Activated T-cell treated with anti-CD3 and anti-CD28 coated beads for 4 hours (primary cell): ENCODE measurements around the gene SPOUT1.
"Not testable (repeated sequence)": the region's sequence is repeated elsewhere in the genome, so short reads cannot be mapped to it uniquely, and the experiment has no call there.

Experiments used
- DNase-seq: peaks from one replicate; pipeline ENCODE4 v3.0.0-alpha.2; 2020

The SPOUT1 gene

GRCh38 chr9:128808543-128808942 is 21.1 kb downstream of the SPOUT1 start:
- no peak for DNase-seq

- no peak for DNase-seq
Measured at GRCh38 chr9:128807827-128808226, 21.8 kb downstream of the SPOUT1 start.

DNA sequence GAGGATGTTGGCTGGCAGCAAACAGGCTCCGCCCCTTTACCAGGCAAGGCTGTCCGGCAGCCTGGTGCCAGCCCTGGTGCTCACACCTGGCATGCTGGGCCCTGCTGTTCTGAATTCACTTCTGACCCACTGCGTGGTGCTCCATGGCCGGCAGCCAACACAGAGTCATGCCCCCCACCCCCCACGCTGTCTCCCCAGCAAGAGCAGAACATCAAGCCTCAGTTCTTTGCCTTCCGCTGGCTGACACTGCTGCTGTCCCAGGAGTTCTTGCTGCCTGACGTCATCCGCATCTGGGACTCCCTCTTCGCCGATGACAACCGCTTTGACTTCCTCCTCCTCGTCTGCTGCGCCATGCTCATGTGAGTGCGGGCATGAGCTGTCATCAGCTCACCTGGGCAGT is 23.9 kb downstream of the SPOUT1 start:
- DNase-seq = no peak

DNA sequence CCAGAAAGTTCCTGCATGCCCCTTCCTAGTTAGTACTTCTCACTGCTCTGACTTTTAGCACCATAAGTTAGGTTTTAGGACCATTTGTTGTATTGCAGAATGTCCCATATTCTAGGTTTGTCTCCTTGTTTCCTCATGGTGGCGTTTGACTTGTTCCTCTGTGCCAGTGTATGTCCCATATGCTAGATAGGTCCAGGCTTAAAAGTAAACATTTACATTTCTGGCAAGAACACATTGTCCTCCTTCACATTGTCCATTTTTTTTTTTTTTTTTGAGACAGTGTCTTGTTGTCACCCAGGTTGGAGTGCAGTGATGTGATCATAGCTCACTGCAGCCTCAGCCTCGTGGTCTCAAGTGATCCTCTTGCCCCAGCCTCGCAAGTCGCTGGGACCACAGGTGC is 27.1 kb downstream of the SPOUT1 start:
- no peak for DNase-seq

DNA sequence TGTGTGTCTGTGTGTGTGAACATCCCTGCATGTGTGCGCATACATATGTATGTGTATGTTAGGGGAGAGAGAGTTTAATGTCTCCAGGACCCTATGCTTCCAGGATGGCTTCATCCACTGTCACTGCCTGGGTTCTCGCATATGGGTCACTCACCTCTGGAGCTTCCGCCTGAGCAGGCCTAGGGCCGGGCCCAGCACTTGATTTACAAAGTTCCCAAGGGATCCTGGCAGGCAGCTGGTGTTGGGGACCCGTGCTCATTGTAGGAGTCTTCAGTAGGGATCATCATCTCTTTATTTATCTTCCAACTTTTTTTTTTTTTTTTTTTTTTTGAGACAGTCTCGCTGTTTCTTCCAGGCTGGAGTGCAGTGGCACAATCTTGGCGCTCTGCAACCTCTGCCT is 29.5 kb downstream of the SPOUT1 start:
- DNase-seq = no peak

- no peak for DNase-seq
Measured at GRCh38 chr9:128798896-128799295, 30.7 kb downstream of the SPOUT1 start.

DNA sequence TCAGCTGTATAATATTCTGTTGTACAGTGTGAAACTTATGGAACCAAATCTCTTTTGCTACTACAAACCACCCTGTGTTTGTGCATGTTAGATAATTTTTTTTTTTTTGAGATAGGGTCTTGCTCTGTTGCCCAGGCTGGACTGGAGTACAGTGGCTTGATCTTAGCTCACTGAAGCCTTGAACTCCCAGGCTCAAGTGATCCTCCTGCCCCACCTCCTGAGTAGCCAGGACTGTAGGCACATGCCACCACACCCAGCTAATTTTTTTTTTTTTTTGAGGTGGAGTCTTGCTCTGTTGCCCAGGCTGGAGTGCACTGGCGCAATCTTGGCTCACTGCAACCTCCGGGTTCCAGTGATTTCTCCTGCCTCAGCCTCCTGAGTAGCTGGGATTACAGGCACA is 34.6 kb downstream of the SPOUT1 start:
- not testable (repeated sequence) for DNase-seq

DNA sequence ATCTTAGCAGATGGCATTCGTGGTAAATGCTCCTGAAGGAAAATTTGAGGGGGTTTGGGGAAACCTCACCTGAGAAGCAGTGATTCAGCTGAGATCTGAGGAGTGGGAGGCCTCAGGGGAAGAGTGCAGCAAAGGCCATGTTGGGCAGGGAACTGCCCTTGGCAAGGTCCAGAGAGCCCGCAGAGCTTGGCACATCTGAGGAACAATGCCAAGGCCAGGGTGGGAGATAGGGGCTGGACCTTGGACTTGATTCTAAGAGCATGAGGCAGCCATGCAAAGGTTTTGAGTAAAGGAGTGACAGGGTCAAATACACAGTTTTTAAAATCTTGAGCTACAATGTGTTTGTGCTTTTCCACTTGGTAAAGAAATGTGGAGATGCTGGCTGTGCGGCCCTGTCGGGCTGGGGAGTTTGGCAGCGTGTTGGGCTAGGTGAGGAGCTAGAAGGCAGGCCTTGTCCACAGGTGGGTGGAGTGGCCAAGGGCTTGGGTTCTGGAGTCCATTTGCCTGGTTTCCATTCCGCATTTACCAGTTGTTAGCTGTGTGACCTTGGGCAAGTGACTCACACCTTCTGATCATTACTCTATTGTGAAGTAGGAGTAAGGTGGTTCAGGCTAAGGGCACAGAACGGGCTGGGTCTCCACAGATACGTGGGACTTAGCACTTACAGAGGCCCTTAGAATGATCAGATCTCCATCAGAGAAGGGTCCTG is 36.5 kb downstream of the SPOUT1 start:
- DNase-seq = no peak

DNA sequence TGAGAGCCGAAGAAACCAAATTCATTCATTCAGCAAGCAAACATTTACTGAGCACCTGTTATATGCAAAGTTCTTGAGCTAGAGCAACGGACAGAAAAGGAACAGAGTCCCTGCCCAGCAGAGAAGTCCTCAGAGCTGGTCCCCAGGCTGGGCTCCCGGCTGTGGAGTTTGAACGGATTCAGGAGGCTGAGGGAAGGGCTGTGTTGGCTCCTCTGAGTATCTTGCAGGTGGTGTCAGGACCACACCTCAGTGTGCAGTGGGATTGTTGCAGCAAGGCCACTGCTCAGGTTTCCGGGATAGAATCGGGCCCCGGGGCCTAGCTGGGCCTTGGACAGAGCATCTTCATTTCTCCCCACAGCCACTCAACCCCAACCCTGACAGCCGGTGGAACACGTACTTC is 37.5 kb downstream of the SPOUT1 start:
- no peak for DNase-seq

DNA sequence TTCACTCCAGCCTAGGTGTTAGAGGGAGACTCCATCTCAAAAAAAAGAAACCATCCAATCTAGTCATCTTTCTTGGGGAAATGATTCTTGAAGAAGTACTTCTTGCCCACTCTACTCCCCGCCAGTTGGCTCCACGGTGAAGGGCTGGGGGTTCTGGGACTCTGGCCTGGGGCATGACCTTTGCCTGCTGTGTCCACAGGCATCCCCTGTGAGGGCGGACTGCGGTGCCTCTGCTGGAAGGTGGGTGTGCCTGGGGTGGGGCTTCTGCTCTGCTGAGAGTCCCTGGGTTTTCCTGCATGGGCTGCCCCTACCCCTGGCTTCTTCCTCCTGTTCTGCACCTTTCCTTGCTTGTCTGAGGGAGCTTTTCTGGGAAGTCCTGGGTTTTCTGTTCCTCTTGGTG is 39.1 kb downstream of the SPOUT1 start:
- no peak for DNase-seq

DNA sequence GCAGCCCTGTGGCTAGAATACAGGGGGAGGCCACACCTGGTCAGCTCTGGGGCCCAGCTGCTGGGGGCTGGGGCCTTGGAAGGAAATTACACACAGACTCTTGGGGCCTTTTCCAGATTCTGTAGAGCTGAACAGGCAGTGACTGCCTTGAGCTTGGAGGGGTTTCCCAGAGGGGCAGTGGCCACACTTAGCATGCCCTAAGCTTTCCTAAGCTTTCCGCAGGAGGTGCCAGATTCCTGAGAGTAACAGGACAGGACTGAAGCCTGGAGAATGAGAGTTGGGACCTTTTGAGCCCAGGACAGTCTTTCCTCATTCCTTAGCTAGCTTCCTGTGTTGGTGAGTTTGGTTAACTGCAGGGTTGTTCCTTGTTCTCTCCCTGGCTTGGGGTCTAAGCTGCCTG is 41.1 kb downstream of the SPOUT1 start:
- no peak for DNase-seq

DNA sequence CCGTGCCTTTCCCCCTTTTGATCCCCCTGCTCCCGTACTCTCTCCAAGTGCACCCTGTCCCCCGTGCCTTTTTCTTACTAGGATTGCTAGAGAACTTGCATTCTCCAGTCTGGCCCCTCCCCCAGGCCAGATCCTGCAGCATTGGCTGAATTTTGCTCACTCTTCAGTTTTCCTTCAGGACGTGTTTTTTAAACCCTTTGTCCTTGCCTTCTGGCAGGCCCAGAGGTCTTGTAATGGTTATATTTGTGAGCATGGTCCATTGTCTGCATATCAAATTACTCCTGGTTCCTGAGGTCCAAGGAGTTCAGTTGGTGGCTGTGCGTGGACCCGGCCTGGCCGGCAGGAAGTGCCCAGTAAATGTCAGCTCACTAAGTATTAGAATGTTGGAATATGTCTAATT is 41.9 kb downstream of the SPOUT1 start:
- DNase-seq = no peak

DNA sequence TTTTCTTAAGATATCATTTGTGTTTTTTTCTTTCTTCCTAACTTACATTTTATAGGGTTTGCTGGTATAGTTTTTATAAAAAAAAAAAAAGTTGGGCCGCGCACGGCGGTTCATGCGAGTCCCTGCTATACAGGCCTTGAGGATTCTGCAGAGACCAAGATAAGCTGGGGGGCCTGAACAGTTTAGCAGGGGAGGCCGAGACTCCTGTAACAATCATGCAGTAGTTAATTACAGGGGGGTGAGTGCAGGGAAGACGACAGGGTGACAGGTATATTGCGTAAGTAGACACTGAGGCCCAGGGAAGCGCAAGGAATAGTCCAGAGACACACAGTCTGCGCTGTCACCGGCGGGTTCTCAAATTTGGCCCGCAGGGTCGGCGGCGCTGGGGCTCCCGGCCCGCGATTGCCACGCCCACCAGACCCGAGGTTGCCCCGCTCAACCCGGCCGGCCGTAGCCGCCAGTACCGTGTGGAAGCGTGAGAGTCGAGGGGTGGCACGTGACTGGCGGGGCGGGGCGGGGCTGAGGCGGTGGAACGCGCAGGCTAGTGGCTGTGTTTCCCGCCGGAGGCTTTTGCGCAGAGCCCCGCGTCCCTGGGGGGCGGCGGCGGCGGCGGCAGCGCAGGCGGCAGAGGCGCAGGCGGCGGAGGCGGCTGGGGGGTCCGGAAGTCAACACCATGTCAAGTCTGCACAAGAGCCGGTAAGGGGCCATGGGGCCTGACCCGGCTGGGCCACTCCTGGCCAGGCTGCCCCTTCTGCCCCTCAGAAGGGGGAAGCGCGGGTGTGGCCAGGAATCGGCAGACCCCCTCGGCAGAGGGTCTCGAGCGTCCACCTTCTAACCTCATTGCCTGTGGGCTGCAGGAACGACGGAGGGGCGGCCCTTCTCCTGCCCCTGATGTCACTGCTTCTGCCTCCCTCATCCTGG is 42.7 kb downstream of the SPOUT1 start, which contains the start of gene TBC1D13:
Gene TBC1D13 (plus strand): TSS at position 573 of the 921 bp plus-strand sequence. CDS start 101 bp downstream, at position 674.
- peak; percentile 83 for DNase-seq

DNA sequence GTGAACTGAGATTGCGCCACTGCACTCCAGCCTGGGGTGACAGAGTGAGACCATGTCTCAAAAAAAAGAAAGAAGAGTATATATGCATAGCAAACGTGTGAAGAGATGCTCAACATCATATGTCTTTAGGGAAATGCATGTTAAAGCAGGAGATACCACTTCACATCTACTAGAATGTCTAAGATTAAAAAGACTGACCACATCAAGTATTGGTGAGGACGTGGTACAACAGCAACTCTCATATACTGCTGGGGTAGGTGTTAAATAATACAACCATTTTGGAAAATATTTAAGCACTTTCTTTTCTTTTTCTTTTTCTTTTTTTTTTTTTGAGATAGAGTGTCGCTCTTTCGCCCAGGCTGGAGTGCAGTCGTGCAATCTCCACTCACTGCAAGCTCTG is 44.2 kb downstream of the SPOUT1 start:
- DNase-seq = no peak

GRCh38 chr9:128782669-128783068 is 46.9 kb downstream of the SPOUT1 start:
- DNase-seq = no peak

- no peak for DNase-seq
Measured at GRCh38 chr9:128781187-128782070, 48.2 kb downstream of the SPOUT1 start.

DNA sequence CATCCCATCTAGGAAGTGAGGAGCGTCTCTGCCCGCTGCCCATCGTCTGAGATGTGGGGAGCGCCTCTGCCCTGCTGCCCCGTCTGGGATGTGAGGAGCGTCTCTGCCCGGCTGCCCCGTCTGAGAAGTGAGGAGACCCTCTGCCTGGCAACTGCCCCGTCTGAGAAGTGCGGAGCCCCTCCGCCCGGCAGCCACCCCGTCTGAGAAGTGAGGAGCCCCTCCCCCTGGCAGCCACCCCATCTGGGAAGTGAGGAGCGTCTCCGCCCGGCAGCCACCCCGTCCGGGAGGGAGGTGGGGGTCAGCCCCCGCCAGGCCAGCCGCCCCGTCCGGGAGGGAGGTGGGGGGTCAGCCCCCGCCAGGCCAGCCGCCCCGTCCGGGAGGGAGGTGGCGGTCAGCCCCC is 49.5 kb downstream of the SPOUT1 start:
- DNase-seq = not testable (repeated sequence)

- no peak for DNase-seq
Measured at GRCh38 chr9:128774804-128775203, 54.8 kb downstream of the SPOUT1 start.

GRCh38 chr9:128773049-128773448 is 56.5 kb downstream of the SPOUT1 start:
- no peak for DNase-seq

DNA sequence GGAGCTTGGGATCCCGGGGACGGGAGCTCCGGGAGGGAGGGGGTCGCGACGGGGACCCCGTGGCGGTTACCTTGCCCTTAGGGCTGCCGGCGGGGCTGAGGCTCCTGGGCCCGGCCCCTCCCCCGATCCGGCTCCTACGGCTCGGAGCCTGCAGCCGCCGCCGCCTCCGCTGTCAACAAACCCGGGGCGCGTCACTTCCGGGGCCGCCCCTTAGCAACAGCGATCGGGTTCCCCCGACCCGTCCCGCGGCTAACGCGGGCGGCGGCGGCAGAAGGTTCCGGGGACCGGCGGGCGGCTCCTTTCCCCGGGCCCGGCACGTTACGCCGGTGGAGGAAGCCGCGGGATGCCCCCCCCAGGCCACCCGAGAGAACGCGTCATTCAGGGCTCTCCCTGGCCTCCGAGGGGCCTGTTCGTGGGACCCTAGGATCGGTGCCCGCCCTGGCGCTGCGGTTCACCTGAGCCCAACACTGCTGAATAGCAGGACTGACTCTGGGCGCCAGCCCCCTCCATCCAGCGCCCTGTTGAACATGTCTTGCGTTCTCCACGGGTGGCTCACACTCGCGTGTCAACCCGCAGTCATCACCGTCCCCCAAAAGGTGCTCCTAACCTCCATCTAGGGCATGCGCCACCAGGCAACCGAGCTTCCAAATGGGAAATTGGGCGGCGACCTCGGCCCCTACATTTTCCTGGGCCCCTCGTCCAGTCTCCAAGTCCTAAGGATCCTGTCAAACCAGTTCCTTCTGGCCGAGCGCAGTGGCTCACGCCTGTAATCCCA is 57.7 kb downstream of the SPOUT1 start, which contains the start of gene ZER1:
Gene ZER1 (minus strand): TSS at position 183 of the 775 bp plus-strand sequence. CDS start 16,362 bp downstream, outside the sequence.
- peak; percentile 92 for DNase-seq

GRCh38 chr9:128771094-128771721 is 58.4 kb downstream of the SPOUT1 start:
- DNase-seq = peak; percentile 6
